SK-N-MC (cell line): ENCODE results near the gene SAA4.
"Not testable (repeated sequence)": the region's sequence is repeated elsewhere in the genome, so short reads cannot be mapped to it uniquely, and the experiment has no call there.

Source experiments
- DNase-seq: peaks from one replicate; pipeline ENCODE4 v3.0.0-alpha.2; 2011; ENCODE audit warnings: low read depth, low spot score
- H3K27ac ChIP-seq: fragments of 200-600 bp; sonication (generic); 2 replicates; pipeline ENCODE4 v1.5.1; 2016; ENCODE audit warnings: mixed run types
- H3K36me3 ChIP-seq: fragments of 200-600 bp; sonication (generic); 2 replicates; pipeline ENCODE4 v1.6.1; 2017; ENCODE audit warnings: antibody characterized with exemption, low read length, mixed read lengths; ENCODE audit not compliant: insufficient read depth
- H3K4me3 ChIP-seq: fragments of 200-600 bp; sonication (generic); 2 replicates; pipeline ENCODE4 v1.5.1; 2016
- H3K9ac ChIP-seq: fragments of 200-600 bp; sonication (generic); 2 replicates; pipeline ENCODE4 v1.8.0; 2017; ENCODE audit warnings: mixed run types, mixed read lengths; ENCODE audit not compliant: insufficient read length
- H3K9me3 ChIP-seq: fragments of 200-600 bp; sonication (generic); 2 replicates; pipeline ENCODE4 v1.6.1; 2017; ENCODE audit warnings: low read depth, mild to moderate bottlenecking, antibody characterized with exemption, low read length, moderate library complexity, mixed read lengths
- EZH2 ChIP-seq: fragments of 200-600 bp; sonication (generic); IDR thresholded peaks from one replicate; pipeline ENCODE4 v1.6.1; 2017; ENCODE audit warnings: antibody characterized with exemption
- FOXP2 ChIP-seq: optimal IDR thresholded peaks from 2 replicates; pipeline ENCODE3; 2011; ENCODE audit warnings: mild to moderate bottlenecking, moderate library complexity; ENCODE audit not compliant: insufficient read depth; ENCODE audit errors: extremely low read length, control extremely low read depth
- POLR2AphosphoS5 ChIP-seq: IDR thresholded peaks from 2 replicates; pipeline ENCODE4 v1.6.1; 2012; ENCODE audit warnings: mild to moderate bottlenecking, low read depth, low read length, borderline replicate concordance

SAA4 gene

DNA sequence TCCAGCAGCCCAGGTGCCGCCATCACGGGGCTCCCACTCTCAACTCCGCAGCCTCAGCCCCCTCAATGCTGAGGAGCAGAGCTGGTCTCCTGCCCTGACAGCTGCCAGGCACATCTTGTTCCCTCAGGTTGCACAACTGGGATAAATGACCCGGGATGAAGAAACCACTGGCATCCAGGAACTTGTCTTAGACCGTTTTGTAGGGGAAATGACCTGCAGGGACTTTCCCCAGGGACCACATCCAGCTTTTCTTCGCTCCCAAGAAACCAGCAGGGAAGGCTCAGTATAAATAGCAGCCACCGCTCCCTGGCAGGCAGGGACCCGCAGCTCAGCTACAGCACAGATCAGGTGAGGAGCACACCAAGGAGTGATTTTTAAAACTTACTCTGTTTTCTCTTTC is 29.3 kb upstream of the SAA4 start, which contains the start of gene SAA1:
SAA1 (plus strand) TSS at position 316 of the 400 bp plus-strand sequence. CDS start 624 bp downstream, outside the sequence.
- Histone ChIP-seq H3K9me3 (no peaks in the 10 kb centered on the region), H3K9ac (no peak within 1 kb of the TSS), H3K4me3 (no peak within 1 kb of the TSS), H3K36me3 (no peaks in the 10 kb centered on the region), H3K27ac (no peak within 1 kb of the TSS)
- no peak for DNase-seq
- TF ChIP-seq FOXP2, result no peak
- no peak for TF ChIP-seq POLR2AphosphoS5
- TF ChIP-seq EZH2, result no peak

DNA sequence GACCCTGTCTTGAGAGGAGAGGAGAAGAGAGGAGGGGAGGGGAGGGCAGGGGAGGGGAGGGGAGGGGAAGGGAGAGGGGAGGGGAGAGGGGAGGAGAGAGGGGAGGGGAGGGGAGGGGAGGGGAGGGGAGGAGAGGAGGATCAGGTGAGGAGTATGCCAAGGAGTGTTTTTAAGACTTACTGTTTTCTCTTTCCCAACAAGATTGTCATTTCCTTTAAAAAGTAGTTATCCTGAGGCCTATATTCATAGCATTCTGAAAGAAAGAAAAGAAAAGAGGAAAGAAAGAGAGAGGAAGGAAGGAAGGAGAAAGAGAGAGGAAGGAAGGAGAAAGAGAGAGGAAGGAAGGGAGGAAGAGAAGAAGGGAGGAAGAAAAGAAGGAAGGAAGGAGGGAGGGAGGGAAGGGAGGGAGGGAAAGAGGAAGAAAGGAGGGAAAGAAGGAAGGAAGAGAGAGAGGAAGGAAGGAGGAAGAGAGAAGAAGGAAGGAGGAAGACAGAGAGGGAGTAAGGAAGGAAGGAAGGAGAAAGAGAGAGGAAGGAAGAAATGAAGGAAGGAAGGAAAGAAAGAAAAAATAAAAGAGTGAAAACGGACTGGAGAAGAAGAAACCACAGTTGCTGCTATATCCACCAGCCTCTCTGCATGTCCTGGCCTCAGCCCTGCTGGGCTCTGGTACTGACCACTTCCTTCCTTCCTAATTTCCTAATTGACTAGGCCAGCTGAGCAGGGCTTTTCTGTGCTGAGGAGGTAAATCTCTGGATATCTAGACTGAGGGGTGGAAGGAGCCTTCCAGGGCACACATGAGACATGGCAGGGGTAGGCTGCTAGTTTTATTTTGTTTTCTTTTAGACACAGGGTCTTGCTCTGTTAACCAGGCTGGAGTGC is 28.3 kb upstream of the SAA4 start:
- TF ChIP-seq POLR2AphosphoS5, result no peak
- TF ChIP-seq FOXP2, result no peak
- no peak for TF ChIP-seq EZH2
- Histone ChIP-seq H3K9ac (no peak overlapping the region), H3K36me3 (no peaks in the 10 kb centered on the region), H3K27ac (no peak overlapping the region), H3K4me3 (no peak overlapping the region), H3K9me3 (no peaks in the 10 kb centered on the region)
- DNase-seq, result no peak

- TF ChIP-seq FOXP2 (no peak), EZH2 (no peak), POLR2AphosphoS5 (no peak)
- DNase-seq, result no peak
- Histone ChIP-seq H3K27ac (no peak overlapping the region), H3K9ac (no peak overlapping the region), H3K9me3 (no peaks in the 10 kb centered on the region), H3K4me3 (no peak overlapping the region), H3K36me3 (no peaks in the 10 kb centered on the region)
Observed at GRCh38 chr11:18264035-18264434, 27.4 kb upstream of the SAA4 start.

- H3K4me3 ChIP-seq, H3K27ac ChIP-seq, H3K9me3 ChIP-seq, H3K9ac ChIP-seq, DNase-seq, H3K36me3 ChIP-seq: not testable (repeated sequence)
Observed at GRCh38 chr11:18262681-18263350, 26.2 kb upstream of the SAA4 start.

DNA sequence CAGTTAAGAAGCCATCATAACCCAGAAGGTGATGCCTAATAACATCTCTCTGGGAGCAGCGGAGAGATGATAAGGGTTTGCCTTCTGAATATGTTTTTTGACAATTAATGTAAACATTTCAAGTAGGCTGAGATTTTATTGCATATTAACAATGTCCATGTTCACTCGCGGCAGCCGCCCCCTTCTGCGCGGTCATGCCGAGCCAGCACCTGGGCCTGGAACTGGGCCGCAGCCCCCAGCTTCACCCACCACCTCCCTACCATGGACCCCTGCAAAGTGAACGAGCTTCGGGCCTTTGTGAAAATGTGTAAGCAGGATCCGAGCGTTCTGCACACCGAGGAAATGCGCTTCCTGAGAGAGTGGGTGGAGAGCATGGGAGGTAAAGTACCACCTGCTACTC is 25.1 kb upstream of the SAA4 start:
- Histone ChIP-seq H3K9me3 (no peaks in the 10 kb centered on the region), H3K4me3 (no peak overlapping the region), H3K27ac (no peak overlapping the region), H3K36me3 (no peaks in the 10 kb centered on the region), H3K9ac (no peak overlapping the region)
- TF ChIP-seq FOXP2 (no peak), POLR2AphosphoS5 (no peak), EZH2 (no peak)
- no peak for DNase-seq

GRCh38 chr11:18259259-18259658 is 22.7 kb upstream of the SAA4 start:
- H3K36me3 ChIP-seq, result no peaks in the 10 kb centered on the region
- H3K4me3 ChIP-seq, result no peak overlapping the region
- no peak overlapping the region for H3K27ac ChIP-seq
- no peak for DNase-seq
- TF ChIP-seq POLR2AphosphoS5, result no peak
- no peak for TF ChIP-seq EZH2
- H3K9me3 ChIP-seq, result no peaks in the 10 kb centered on the region
- H3K9ac ChIP-seq, result no peak overlapping the region

DNA sequence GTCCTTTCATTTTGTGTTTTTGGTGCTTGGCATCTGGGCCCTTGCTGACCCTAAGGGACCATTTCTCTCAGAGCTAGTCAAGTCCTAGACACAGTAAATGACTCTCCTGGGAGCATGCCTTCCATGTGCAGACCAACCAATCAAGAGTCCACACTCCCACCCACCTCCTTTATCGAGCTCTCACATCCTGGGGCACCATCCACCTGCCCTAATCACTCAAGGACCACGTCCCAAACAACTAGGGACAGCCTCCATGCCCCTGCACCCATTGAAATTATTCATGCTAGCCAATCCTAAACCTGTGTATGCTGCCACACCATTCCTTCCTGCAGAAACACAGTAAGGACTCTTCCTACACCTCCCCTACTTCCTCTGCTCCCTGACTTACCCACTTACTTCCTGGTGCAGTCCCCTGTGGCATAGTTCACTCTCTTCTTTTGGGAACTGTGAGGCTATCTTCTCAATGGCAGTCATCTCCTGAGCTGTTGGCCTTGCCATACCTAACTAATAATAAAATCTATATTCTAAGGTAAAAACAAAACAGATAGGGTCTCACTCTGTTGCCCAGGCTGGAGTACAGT is 18.3 kb upstream of the SAA4 start:
- no peak for TF ChIP-seq EZH2
- no peak for TF ChIP-seq POLR2AphosphoS5
- TF ChIP-seq FOXP2, result no peak
- Histone ChIP-seq H3K27ac (no peak overlapping the region), H3K36me3 (no peaks in the 10 kb centered on the region), H3K9ac (no peak overlapping the region), H3K4me3 (no peak overlapping the region), H3K9me3 (no peaks in the 10 kb centered on the region)
- DNase-seq, result no peak

GRCh38 chr11:18253778-18254338 is 17.3 kb upstream of the SAA4 start:
- no peak for TF ChIP-seq FOXP2
- TF ChIP-seq EZH2, result no peak
- TF ChIP-seq POLR2AphosphoS5, result no peak
- Histone ChIP-seq H3K9ac (no peak overlapping the region), H3K27ac (no peak overlapping the region), H3K4me3 (no peak overlapping the region), H3K36me3 (no peaks in the 10 kb centered on the region), H3K9me3 (no peaks in the 10 kb centered on the region)
- DNase-seq, result no peak
